ENCODE data around the gene TNFSF13. TPM values are rescaled to one million over a fixed set of nuclear protein-coding genes. Genes with fewer than 3 reads are reported as not detected.

Gene TNFSF13
- polyA plus RNA-seq, 1 donor from 2014 or later = 0.15 TPM

DNA sequence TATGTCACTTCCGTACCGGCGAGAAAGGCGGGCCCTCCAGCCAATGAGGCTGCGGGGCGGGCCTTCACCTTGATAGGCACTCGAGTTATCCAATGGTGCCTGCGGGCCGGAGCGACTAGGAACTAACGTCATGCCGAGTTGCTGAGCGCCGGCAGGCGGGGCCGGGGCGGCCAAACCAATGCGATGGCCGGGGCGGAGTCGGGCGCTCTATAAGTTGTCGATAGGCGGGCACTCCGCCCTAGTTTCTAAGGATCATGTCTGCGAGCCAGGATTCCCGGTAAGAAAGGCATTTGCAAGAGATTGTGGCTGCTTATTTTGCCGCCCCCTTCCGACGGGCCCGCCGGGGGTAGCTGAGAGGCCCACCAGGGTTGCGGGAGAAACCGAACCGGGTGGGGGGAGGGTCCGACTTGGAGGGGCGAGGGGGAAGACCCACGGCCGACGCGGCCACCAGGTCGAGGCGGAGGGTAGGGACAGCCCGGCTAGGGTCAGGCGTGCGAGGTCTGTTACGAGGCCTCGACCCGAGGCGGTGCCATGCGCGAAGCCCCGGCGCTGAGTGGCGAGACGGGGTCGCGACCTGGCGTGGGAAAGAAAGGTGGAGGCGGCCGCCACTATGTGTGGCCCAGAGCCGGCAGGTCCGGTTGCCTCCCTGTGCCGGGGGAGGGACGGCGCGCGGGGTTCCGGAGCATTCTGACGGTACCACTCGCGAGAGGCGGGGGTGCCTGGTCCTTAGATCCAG, 14.2 kb downstream of the TNFSF13 start:
- H3K9ac ChIP-seq (ENCODE audit: low read length) = peak overlapping the region; percentile 100
- no peaks in the 10 kb centered on the region for H3K9me2 ChIP-seq (ENCODE audit: insufficient read depth, low read length)
- peak overlapping the region; percentile 8 for H2AFZ ChIP-seq (ENCODE audit: low read depth, low read length)
- peaks cover 35% of the 10 kb centered on the region for H3K79me2 ChIP-seq (replicated peaks; ENCODE audit: insufficient read depth, low read length)
- H4K20me1 ChIP-seq (ENCODE audit: insufficient read depth) = peaks cover 30% of the 10 kb centered on the region
- no peaks in the 10 kb centered on the region for H3K27me3 ChIP-seq (ENCODE audit: insufficient read depth, low read depth, low read length)
- peak overlapping the region; percentile 100 for H3K4me3 ChIP-seq (ENCODE audit: low read length)
- H3K9me3 ChIP-seq (ENCODE audit: low read length) = no peaks in the 10 kb centered on the region
- no peak overlapping the region for H3K4me2 ChIP-seq (ENCODE audit: low read length)
- no peaks in the 10 kb centered on the region for H3F3A ChIP-seq (ENCODE audit: insufficient read depth, low read length, poor library complexity, severe bottlenecking)
- peak overlapping the region; percentile 97 for H3K27ac ChIP-seq (ENCODE audit: low read length)
- H3K36me3 ChIP-seq (ENCODE audit: insufficient read depth, low read length) = peaks cover 14% of the 10 kb centered on the region
- TF ChIP-seq POLR2AphosphoS5 (IDR thresholded peaks at IDR 0.05) (peak; percentile 98), SMC3 (conservative IDR thresholded peaks at IDR 0.05; ENCODE audit: poor library complexity) (no peak), EZH2 (IDR thresholded peaks at IDR 0.05; ENCODE audit: borderline replicate concordance, insufficient read depth, low read length, poor library complexity, severe bottlenecking) (no peak), RAD21 (conservative IDR thresholded peaks at IDR 0.05) (no peak), MXI1 (conservative IDR thresholded peaks at IDR 0.05; ENCODE audit: poor library complexity, severe bottlenecking) (peak; percentile 88), TAF1 (IDR thresholded peaks at IDR 0.05; ENCODE audit: low read depth) (peak; percentile 93), EP300 (conservative IDR thresholded peaks at IDR 0.05; ENCODE audit: poor library complexity, severe bottlenecking) (peak; percentile 41)
- TF ChIP-seq, protein P1, sequence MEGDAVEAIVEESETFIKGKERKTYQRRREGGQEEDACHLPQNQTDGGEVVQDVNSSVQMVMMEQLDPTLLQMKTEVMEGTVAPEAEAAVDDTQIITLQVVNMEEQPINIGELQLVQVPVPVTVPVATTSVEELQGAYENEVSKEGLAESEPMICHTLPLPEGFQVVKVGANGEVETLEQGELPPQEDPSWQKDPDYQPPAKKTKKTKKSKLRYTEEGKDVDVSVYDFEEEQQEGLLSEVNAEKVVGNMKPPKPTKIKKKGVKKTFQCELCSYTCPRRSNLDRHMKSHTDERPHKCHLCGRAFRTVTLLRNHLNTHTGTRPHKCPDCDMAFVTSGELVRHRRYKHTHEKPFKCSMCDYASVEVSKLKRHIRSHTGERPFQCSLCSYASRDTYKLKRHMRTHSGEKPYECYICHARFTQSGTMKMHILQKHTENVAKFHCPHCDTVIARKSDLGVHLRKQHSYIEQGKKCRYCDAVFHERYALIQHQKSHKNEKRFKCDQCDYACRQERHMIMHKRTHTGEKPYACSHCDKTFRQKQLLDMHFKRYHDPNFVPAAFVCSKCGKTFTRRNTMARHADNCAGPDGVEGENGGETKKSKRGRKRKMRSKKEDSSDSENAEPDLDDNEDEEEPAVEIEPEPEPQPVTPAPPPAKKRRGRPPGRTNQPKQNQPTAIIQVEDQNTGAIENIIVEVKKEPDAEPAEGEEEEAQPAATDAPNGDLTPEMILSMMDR (IDR thresholded peaks at IDR 0.05; ENCODE audit: poor library complexity, severe bottlenecking) = peak; percentile 40
- TF ChIP-seq, protein P2, sequence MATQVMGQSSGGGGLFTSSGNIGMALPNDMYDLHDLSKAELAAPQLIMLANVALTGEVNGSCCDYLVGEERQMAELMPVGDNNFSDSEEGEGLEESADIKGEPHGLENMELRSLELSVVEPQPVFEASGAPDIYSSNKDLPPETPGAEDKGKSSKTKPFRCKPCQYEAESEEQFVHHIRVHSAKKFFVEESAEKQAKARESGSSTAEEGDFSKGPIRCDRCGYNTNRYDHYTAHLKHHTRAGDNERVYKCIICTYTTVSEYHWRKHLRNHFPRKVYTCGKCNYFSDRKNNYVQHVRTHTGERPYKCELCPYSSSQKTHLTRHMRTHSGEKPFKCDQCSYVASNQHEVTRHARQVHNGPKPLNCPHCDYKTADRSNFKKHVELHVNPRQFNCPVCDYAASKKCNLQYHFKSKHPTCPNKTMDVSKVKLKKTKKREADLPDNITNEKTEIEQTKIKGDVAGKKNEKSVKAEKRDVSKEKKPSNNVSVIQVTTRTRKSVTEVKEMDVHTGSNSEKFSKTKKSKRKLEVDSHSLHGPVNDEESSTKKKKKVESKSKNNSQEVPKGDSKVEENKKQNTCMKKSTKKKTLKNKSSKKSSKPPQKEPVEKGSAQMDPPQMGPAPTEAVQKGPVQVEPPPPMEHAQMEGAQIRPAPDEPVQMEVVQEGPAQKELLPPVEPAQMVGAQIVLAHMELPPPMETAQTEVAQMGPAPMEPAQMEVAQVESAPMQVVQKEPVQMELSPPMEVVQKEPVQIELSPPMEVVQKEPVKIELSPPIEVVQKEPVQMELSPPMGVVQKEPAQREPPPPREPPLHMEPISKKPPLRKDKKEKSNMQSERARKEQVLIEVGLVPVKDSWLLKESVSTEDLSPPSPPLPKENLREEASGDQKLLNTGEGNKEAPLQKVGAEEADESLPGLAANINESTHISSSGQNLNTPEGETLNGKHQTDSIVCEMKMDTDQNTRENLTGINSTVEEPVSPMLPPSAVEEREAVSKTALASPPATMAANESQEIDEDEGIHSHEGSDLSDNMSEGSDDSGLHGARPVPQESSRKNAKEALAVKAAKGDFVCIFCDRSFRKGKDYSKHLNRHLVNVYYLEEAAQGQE (IDR thresholded peaks at IDR 0.05; ENCODE audit: borderline replicate concordance) = peak; percentile 77

DNA sequence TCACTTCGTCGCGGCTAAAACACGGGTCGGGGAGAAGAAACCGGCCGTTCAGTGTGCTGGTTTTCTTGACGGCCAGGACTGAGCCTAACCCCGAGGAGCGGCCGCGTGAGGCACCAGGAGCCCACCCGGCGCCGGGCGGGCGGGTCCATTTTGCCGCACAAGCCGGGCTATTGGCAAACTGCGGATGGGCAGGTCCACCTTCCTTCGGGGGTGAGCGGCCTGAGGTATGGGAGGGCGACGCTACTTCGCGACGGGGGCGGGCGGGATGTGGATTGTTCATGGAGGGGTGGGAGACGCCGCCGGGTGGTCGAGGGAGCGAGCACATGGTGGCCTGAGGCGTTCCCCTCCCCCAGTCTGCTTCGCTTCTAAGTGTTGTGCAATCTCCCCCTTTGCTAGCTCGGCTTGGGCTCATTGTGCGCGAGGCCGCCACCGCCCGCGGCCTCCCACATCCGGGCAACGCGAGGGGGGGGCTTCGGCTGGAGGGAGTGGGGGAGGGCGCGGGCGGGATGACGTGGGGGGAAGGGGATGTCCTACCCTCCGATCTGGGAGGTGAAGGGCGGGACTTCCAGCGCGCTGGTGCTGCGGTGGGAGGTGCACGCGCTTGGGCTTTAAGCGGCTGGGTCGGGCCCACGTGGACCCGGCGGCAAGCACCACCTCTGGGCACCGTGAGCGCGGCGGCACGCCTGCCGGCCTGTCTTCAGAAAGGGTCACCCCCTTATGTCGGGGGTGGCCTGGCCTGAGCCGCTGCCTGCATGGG, 15.0 kb downstream of the TNFSF13 start:
- peaks cover 14% of the 10 kb centered on the region for H3K36me3 ChIP-seq (ENCODE audit: insufficient read depth, low read length)
- H4K20me1 ChIP-seq (ENCODE audit: insufficient read depth) = peaks cover 30% of the 10 kb centered on the region
- no peaks in the 10 kb centered on the region for H3K27me3 ChIP-seq (ENCODE audit: insufficient read depth, low read depth, low read length)
- peak overlapping the region; percentile 100 for H3K4me3 ChIP-seq (ENCODE audit: low read length)
- H2AFZ ChIP-seq (ENCODE audit: low read depth, low read length) = peak overlapping the region; percentile 8
- H3K9me2 ChIP-seq (ENCODE audit: insufficient read depth, low read length) = no peaks in the 10 kb centered on the region
- peak overlapping the region; percentile 100 for H3K9ac ChIP-seq (ENCODE audit: low read length)
- peaks cover 35% of the 10 kb centered on the region for H3K79me2 ChIP-seq (replicated peaks; ENCODE audit: insufficient read depth, low read length)
- H3K9me3 ChIP-seq (ENCODE audit: low read length) = no peaks in the 10 kb centered on the region
- TF ChIP-seq EP300 (conservative IDR thresholded peaks at IDR 0.05; ENCODE audit: poor library complexity, severe bottlenecking) (no peak), POLR2AphosphoS5 (IDR thresholded peaks at IDR 0.05) (peak; percentile 89), MXI1 (conservative IDR thresholded peaks at IDR 0.05; ENCODE audit: poor library complexity, severe bottlenecking) (peak; percentile 96), RAD21 (conservative IDR thresholded peaks at IDR 0.05) (no peak), TAF1 (IDR thresholded peaks at IDR 0.05; ENCODE audit: low read depth) (no peak), SMC3 (conservative IDR thresholded peaks at IDR 0.05; ENCODE audit: poor library complexity) (no peak), EZH2 (IDR thresholded peaks at IDR 0.05; ENCODE audit: borderline replicate concordance, insufficient read depth, low read length, poor library complexity, severe bottlenecking) (no peak)
- TF ChIP-seq, protein P1 (IDR thresholded peaks at IDR 0.05; ENCODE audit: poor library complexity, severe bottlenecking) = no peak
- TF ChIP-seq, protein P2 (IDR thresholded peaks at IDR 0.05; ENCODE audit: borderline replicate concordance) = no peak
- no peaks in the 10 kb centered on the region for H3F3A ChIP-seq (ENCODE audit: insufficient read depth, low read length, poor library complexity, severe bottlenecking)
- H3K27ac ChIP-seq (ENCODE audit: low read length) = peak overlapping the region; percentile 97
- H3K4me2 ChIP-seq (ENCODE audit: low read length) = peak overlapping the region; percentile 94
